ENCODE data around the gene KLHL22.
"Not testable (repeated sequence)": the region's sequence is repeated elsewhere in the genome, so short reads cannot be mapped to it uniquely, and the experiment has no call there.

Gene KLHL22

GRCh38 chr22:20494978-20495860 lies at the start of gene KLHL22:
KLHL22 (minus strand) TSS chr22:20495795; CDS start chr22:20489211, 6,584 bp downstream.
- in situ Hi-C loops (cut with MboI; ENCODE audit: low sequenced_read_pairs), result no loop called here

- in situ Hi-C loops (cut with MboI; ENCODE audit: low sequenced_read_pairs), result not testable (repeated sequence)
Observed at GRCh38 chr22:20545318-20545634, 49.7 kb upstream of the KLHL22 start.

GRCh38 chr22:20542736-20543135 lies 47.1 kb upstream of the KLHL22 start:
- in situ Hi-C loops (cut with MboI; ENCODE audit: low sequenced_read_pairs), result no loop called here

GRCh38 chr22:20542055-20542454 lies 46.5 kb upstream of the KLHL22 start:
- in situ Hi-C loops (cut with MboI; ENCODE audit: low sequenced_read_pairs), result no loop called here

GRCh38 chr22:20538875-20539274 lies 43.3 kb upstream of the KLHL22 start:
- in situ Hi-C loops (cut with MboI; ENCODE audit: low sequenced_read_pairs), result not testable (repeated sequence)

- in situ Hi-C loops (cut with MboI; ENCODE audit: low sequenced_read_pairs), result no loop called here
Observed at GRCh38 chr22:20537983-20538382, 42.4 kb upstream of the KLHL22 start.

GRCh38 chr22:20537325-20537756 lies 41.7 kb upstream of the KLHL22 start:
- in situ Hi-C loops (cut with MboI; ENCODE audit: low sequenced_read_pairs), result no loop called here

GRCh38 chr22:20536590-20537324 lies 41.2 kb upstream of the KLHL22 start:
- in situ Hi-C loops (cut with MboI; ENCODE audit: low sequenced_read_pairs), result no loop called here

GRCh38 chr22:20533879-20534265 lies 38.3 kb upstream of the KLHL22 start:
- in situ Hi-C loops (cut with MboI; ENCODE audit: low sequenced_read_pairs), result no loop called here

GRCh38 chr22:20533095-20533878 lies 37.7 kb upstream of the KLHL22 start:
- in situ Hi-C loops (cut with MboI; ENCODE audit: low sequenced_read_pairs), result no loop called here

GRCh38 chr22:20532256-20532993 lies 36.8 kb upstream of the KLHL22 start:
- in situ Hi-C loops (cut with MboI; ENCODE audit: low sequenced_read_pairs), result no loop called here

GRCh38 chr22:20531404-20532201 lies 36.0 kb upstream of the KLHL22 start:
- in situ Hi-C loops (cut with MboI; ENCODE audit: low sequenced_read_pairs), result no loop called here

- in situ Hi-C loops (cut with MboI; ENCODE audit: low sequenced_read_pairs), result no loop called here
Observed at GRCh38 chr22:20531154-20531403, 35.5 kb upstream of the KLHL22 start.

- in situ Hi-C loops (cut with MboI; ENCODE audit: low sequenced_read_pairs), result no loop called here
Observed at GRCh38 chr22:20530368-20531153, 35.0 kb upstream of the KLHL22 start.

GRCh38 chr22:20528405-20528978 lies 32.9 kb upstream of the KLHL22 start:
- in situ Hi-C loops (cut with MboI; ENCODE audit: low sequenced_read_pairs), result no loop called here

- in situ Hi-C loops (cut with MboI; ENCODE audit: low sequenced_read_pairs), result no loop called here
Observed at GRCh38 chr22:20526628-20527355, 31.2 kb upstream of the KLHL22 start.

GRCh38 chr22:20526305-20526627 lies 30.7 kb upstream of the KLHL22 start:
- in situ Hi-C loops (cut with MboI; ENCODE audit: low sequenced_read_pairs), result no loop called here

- in situ Hi-C loops (cut with MboI; ENCODE audit: low sequenced_read_pairs), result no loop called here
Observed at GRCh38 chr22:20525048-20525447, 29.5 kb upstream of the KLHL22 start.

All from HL-60/S4 (cell line).